ENCODE data around the gene RS1. TPM values are rescaled to one million over a fixed set of nuclear protein-coding genes. Genes with fewer than 3 reads are reported as not detected.

Gene RS1
- total and polyA plus RNA-seq, 8 donors, result 0.15 to 5.2 (median 0.25) TPM

DNA sequence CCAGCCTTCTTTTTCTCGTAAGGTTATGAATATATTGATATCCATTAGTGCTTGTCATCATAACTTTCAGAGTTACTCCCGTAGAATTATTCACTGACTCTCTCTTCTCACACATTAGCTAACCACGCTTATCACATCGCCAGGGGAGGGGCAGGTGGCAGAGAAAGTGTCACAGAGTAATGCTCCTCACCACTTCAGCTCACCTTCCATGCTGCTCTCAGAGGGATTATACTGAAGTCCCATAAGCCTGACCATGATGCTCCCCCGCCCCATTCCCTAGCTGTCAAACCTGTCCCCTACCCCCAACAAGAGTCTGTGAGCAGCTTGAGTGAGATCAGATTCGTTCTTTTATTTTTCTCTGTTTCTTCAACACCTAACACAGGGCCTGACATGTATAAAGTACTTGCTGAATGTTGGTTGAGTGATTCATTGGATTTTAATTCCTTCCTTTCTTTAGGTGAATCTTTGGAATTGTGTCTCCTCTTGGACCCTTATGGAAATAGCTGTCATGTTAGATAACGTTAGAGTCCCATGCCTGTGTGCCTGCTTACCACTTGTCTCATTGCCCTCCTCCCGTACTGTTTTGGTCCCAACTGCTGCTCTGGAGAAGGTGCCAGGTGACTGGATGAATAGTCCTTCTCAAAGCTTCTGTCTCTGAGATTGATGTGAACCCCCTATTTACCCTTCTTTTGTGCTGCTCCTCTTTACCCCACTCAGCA is 55.1 kb downstream of the RS1 start:
- Histone ChIP-seq H3K36me3 (no peaks in the 10 kb centered on the region), H3K9me3 (no peaks in the 10 kb centered on the region), H3K27ac (peak overlapping the region in 1 of 2 donors; percentile 57), H3K27me3 (no peaks in the 10 kb centered on the region), H3K4me1 (peaks cover 0 to 8% of the 10 kb centered on the region in 2 donors), H3K4me3 (no peak overlapping the region)
- TF ChIP-seq, protein P1, sequence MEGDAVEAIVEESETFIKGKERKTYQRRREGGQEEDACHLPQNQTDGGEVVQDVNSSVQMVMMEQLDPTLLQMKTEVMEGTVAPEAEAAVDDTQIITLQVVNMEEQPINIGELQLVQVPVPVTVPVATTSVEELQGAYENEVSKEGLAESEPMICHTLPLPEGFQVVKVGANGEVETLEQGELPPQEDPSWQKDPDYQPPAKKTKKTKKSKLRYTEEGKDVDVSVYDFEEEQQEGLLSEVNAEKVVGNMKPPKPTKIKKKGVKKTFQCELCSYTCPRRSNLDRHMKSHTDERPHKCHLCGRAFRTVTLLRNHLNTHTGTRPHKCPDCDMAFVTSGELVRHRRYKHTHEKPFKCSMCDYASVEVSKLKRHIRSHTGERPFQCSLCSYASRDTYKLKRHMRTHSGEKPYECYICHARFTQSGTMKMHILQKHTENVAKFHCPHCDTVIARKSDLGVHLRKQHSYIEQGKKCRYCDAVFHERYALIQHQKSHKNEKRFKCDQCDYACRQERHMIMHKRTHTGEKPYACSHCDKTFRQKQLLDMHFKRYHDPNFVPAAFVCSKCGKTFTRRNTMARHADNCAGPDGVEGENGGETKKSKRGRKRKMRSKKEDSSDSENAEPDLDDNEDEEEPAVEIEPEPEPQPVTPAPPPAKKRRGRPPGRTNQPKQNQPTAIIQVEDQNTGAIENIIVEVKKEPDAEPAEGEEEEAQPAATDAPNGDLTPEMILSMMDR (IDR thresholded peaks at IDR 0.05), result no peak
- intact Hi-C loops (cut with DNase I), result no loop called here
- no peak for DNase-seq
- no peak for ATAC-seq

DNA sequence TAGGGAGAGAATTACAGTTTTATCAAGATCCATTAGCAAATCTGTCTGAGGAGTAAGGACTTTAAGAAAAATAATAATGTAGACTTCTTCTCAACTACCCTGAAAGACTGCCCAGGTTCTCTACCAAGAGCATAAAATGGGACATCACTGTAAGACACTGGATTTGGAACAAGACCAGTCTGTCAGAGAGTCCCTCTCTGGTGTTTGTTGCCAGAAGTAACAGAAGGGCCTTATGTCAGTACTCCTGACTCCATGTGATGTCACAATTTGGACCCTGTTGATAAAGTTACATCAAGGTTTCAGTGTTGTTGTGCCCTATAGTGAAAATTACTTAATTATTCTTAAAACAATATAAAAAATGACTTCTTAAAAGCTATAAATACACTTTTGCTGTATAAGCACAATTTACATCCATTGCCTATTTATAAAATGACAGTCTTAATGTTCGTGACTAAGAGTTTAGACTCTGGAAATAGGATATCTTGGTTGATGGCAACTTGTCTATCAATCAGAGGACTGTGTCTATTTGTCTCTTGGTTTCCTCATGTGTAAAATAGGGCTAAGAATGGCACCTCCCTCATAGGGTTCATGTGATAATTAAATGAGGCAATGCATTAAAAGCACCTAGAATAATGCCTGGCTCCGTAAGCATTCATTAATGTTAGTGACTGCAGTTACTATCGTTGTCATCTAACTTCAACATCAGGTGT is 57.8 kb downstream of the RS1 start:
- H3K4me1 ChIP-seq, result peaks cover 0 to 8% of the 10 kb centered on the region in 2 donors
- intact Hi-C loops (cut with DNase I), result no loop called here
- no peak overlapping the region for H3K27ac ChIP-seq
- TF ChIP-seq, protein P1 (IDR thresholded peaks at IDR 0.05), result no peak
- DNase-seq, result no peak
- no peak overlapping the region for H3K4me3 ChIP-seq
- H3K9me3 ChIP-seq, result no peaks in the 10 kb centered on the region
- no peak for ATAC-seq
- no peaks in the 10 kb centered on the region for H3K27me3 ChIP-seq
- H3K36me3 ChIP-seq, result no peaks in the 10 kb centered on the region

GRCh38 chrX:18607966-18608365 is 63.9 kb downstream of the RS1 start:
- Histone ChIP-seq H3K9me3 (no peaks in the 10 kb centered on the region), H3K36me3 (peaks cover 0 to 9% of the 10 kb centered on the region in 2 donors), H3K4me3 (no peak overlapping the region), H3K27ac (no peak overlapping the region), H3K27me3 (no peaks in the 10 kb centered on the region), H3K4me1 (no peaks in the 10 kb centered on the region)
- TF ChIP-seq, protein P1 (IDR thresholded peaks at IDR 0.05), result no peak
- intact Hi-C loops (cut with DNase I), result no loop called here
- ATAC-seq (no peak), DNase-seq (no peak)

DNA sequence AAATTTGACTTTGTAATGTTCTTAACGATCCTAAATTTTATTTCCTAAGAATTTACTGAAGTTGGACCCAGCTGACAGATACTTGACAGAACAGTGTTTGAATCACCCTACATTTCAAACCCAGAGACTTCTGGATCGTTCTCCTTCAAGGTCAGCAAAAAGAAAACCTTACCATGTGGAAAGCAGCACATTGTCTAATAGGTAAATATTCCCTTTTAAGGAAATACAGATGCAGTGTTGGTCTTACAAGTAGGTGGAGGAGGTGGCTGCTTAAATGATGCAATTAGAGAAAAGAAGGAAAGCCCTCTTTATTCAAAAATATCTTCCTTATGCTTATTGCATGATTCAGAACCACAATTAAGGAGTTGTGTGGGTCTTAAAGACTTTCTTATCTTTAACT is 73.5 kb downstream of the RS1 start:
- ATAC-seq (no peak), DNase-seq (no peak)
- no peak overlapping the region for H3K4me3 ChIP-seq
- H3K27me3 ChIP-seq, result no peaks in the 10 kb centered on the region
- H3K36me3 ChIP-seq, result no peaks in the 10 kb centered on the region
- intact Hi-C loops (cut with DNase I), result no loop called here
- TF ChIP-seq, protein P1 (IDR thresholded peaks at IDR 0.05), result no peak
- H3K27ac ChIP-seq, result no peak overlapping the region
- no peaks in the 10 kb centered on the region for H3K9me3 ChIP-seq
- H3K4me1 ChIP-seq, result no peaks in the 10 kb centered on the region

- Histone ChIP-seq H3K36me3 (no peaks in the 10 kb centered on the region), H3K9me3 (no peaks in the 10 kb centered on the region), H3K27me3 (no peaks in the 10 kb centered on the region), H3K4me1 (no peaks in the 10 kb centered on the region), H3K27ac (peak overlapping the region in 1 of 2 donors; percentile 16), H3K4me3 (no peak overlapping the region)
- TF ChIP-seq, protein P1 (IDR thresholded peaks at IDR 0.05), result no peak
- peak; percentile 87 for ATAC-seq
- no peak for DNase-seq
- intact Hi-C loops (cut with DNase I), result no loop called here
Observed at GRCh38 chrX:18596096-18596495, 75.8 kb downstream of the RS1 start.

Data from left lung (tissue), 10 donors.